GM23338 (cell line): ENCODE results near the gene TEX101.

Experiments used
- CREB1 ChIP-seq: fragments of 250-450 bp; sonication (Bioruptor Pico); IDR thresholded peaks from 2 replicates; pipeline ENCODE4 v1.5.0; 2020; ENCODE audit warnings: low read depth, mild to moderate bottlenecking, moderate library complexity
- CTCF ChIP-seq, 2 experiments: fragments of 200-600 bp in 1 of 2; sonication (generic) in 1 of 2; conservative IDR thresholded peaks; 2 replicates each; pipeline versions ENCODE4 v1.5.1 to v1.6.1; 2016 to 2017; ENCODE audit warnings: antibody characterized with exemption in 2 of 2, low read depth in 2 of 2, mild to moderate bottlenecking in 2 of 2, moderate library complexity in 1 of 2
- ETS1 ChIP-seq: IDR thresholded peaks from 2 replicates; pipeline ENCODE4 v1.6.1; 2016; ENCODE audit warnings: antibody characterized with exemption
- EZH2 ChIP-seq: fragments of 200-600 bp; sonication (generic); IDR thresholded peaks from one replicate; pipeline ENCODE4 v1.8.0; 2017; ENCODE audit warnings: antibody characterized with exemption, mild to moderate bottlenecking, low read depth; ENCODE audit not compliant: unreplicated experiment
- EZH2phosphoT487 ChIP-seq: fragments of 200-600 bp; sonication (generic); IDR thresholded peaks from one replicate; pipeline ENCODE4 v1.8.1; 2018; ENCODE audit warnings: antibody characterized with exemption; ENCODE audit not compliant: unreplicated experiment
- JUNB ChIP-seq: IDR thresholded peaks from one replicate; pipeline ENCODE4 v1.6.1; 2016; ENCODE audit warnings: antibody characterized with exemption; ENCODE audit not compliant: unreplicated experiment
- POLR2AphosphoS5 ChIP-seq: IDR thresholded peaks from 2 replicates; pipeline ENCODE4 v1.6.1; 2016; ENCODE audit warnings: antibody characterized with exemption, low read depth
- REST ChIP-seq: IDR thresholded peaks from one replicate; pipeline ENCODE4 v1.6.1; 2018; ENCODE audit warnings: antibody characterized with exemption; ENCODE audit not compliant: unreplicated experiment
- STAT1 ChIP-seq: IDR thresholded peaks from one replicate; pipeline ENCODE4 v1.6.1; 2016; ENCODE audit warnings: antibody characterized with exemption; ENCODE audit not compliant: unreplicated experiment
- ZNF114 ChIP-seq: fragments of 250-450 bp; sonication (Bioruptor Pico); IDR thresholded peaks from 2 replicates; pipeline ENCODE4 v1.5.0; 2020; ENCODE audit warnings: mild to moderate bottlenecking, moderate library complexity
- ZNF331 ChIP-seq: fragments of 250-450 bp; sonication (Bioruptor Pico); IDR thresholded peaks from 2 replicates; pipeline ENCODE4 v1.5.0; 2020; ENCODE audit warnings: low read depth, mild to moderate bottlenecking, moderate library complexity
- ZNF462 ChIP-seq: fragments of 250-450 bp; sonication (Bioruptor Pico); IDR thresholded peaks from 2 replicates; pipeline ENCODE4 v1.5.0; 2020; ENCODE audit warnings: mild to moderate bottlenecking, moderate library complexity

- TF ChIP-seq CTCF (conservative IDR thresholded peaks at IDR 0.05; ENCODE audit: low read depth in 2 of 2), result no peak
- no peak for TF ChIP-seq EZH2
- TF ChIP-seq REST, result no peak
- TF ChIP-seq JUNB, result no peak
- TF ChIP-seq CREB1, result no peak
- TF ChIP-seq EZH2phosphoT487, result no peak
- TF ChIP-seq STAT1, result no peak
- no peak for TF ChIP-seq ZNF462 (CRISPR knock-in tag)
- TF ChIP-seq POLR2AphosphoS5, result no peak
- TF ChIP-seq ZNF331 (CRISPR knock-in tag), result no peak
- no peak for TF ChIP-seq ZNF114 (CRISPR knock-in tag)
- no peak for TF ChIP-seq ETS1
These were observed 2.4 kb downstream of the TEX101 start for GRCh38 chr19:43416951-43417623.
